Spleen (tissue), 11 donors: Measurements from ENCODE around the gene PBRM1. TPM values are rescaled to one million over a fixed set of nuclear protein-coding genes. Genes with fewer than 3 reads are reported as not detected.

Experiments
- DNase-seq: peaks from one replicate; pipeline ENCODE4 v3.0.0-alpha.2; 2020
- H3K27ac ChIP-seq, 8 donors: fragments of 200-600 bp; sonication (generic) in 7 of 8; 1 replicate in 4 of 8; 2 replicates in 4 of 8; pipeline versions ENCODE4 v1.5.0 to v1.8.0; 2016 to 2021; ENCODE audit warnings: inconsistent platforms in 4 of 8, mild to moderate bottlenecking in 4 of 8, moderate library complexity in 1 of 8
- H3K27me3 ChIP-seq, 7 donors: fragments of 200-600 bp; sonication (generic) in 6 of 7; replicated peaks in 1 of 7; 1 replicate in 4 of 7; 2 replicates in 3 of 7; pipeline versions ENCODE4 v1.5.0 to v1.8.0; 2016 to 2021; ENCODE audit warnings: inconsistent platforms in 3 of 7, mild to moderate bottlenecking in 1 of 7
- H3K36me3 ChIP-seq, 6 donors: fragments of 200-600 bp; sonication (generic) in 5 of 6; 1 replicate in 4 of 6; 2 replicates in 2 of 6; pipeline versions ENCODE4 v1.5.0 to v1.8.0; 2016 to 2021; ENCODE audit warnings: inconsistent platforms in 2 of 6
- H3K4me1 ChIP-seq, 6 donors: fragments of 200-600 bp; sonication (generic) in 5 of 6; 1 replicate in 3 of 6; 2 replicates in 3 of 6; pipeline versions ENCODE4 v1.5.0 to v1.8.0; 2016 to 2021; ENCODE audit warnings: inconsistent platforms in 3 of 6
- H3K4me3 ChIP-seq, 8 donors: fragments of 200-600 bp; sonication (generic) in 7 of 8; 1 replicate in 4 of 8; 2 replicates in 4 of 8; pipeline versions ENCODE4 v1.5.0 to v1.8.0; 2016 to 2021; ENCODE audit warnings: inconsistent platforms in 4 of 8, mild to moderate bottlenecking in 4 of 8, moderate library complexity in 2 of 8
- H3K9me3 ChIP-seq, 8 donors: fragments of 200-600 bp; sonication (generic) in 7 of 8; 1 replicate in 4 of 8; 2 replicates in 4 of 8; pipeline versions ENCODE4 v1.5.0 to v1.8.0; 2016 to 2021; ENCODE audit warnings: inconsistent platforms in 4 of 8
- CTCF ChIP-seq, 11 experiments: fragments of 200-600 bp in 7 of 11; fragments of 450-650 bp in 4 of 11; sonication (generic) in 4 of 11; IDR thresholded peaks in 8 of 11; conservative IDR thresholded peaks in 3 of 11; 1 replicate in 7 of 11; 2 replicates in 4 of 11; pipeline versions ENCODE4 v1.4.0 to v1.8.0; 2016 to 2021; ENCODE audit warnings: antibody characterized with exemption in 11 of 11, inconsistent platforms in 4 of 11, mild to moderate bottlenecking in 1 of 11
- POLR2A ChIP-seq, 3 donors: fragments of 450-650 bp; IDR thresholded peaks; one replicate each; pipeline ENCODE4 v1.5.1; 2017; ENCODE audit warnings: antibody characterized with exemption in 3 of 3, mild to moderate bottlenecking in 1 of 3
- POLR2AphosphoS5 ChIP-seq, 3 donors: sonication (generic); formaldehyde crosslinking; IDR thresholded peaks; one replicate each; pipeline ENCODE4 v1.5.1; 2017; ENCODE audit warnings: antibody characterized with exemption in 3 of 3
- WGBS, 5 donors: extraction: QIAGEN DNeasy Blood & Tissue Kit in 3 of 5; methylation state at CpG; one replicate each; pipeline versions ENCODE4 v1.1.5 to v1.1.7; 2013 to 2018; 5-methylcytosine and 5-hydroxymethylcytosine counted together
- intact Hi-C: fragments of 100-400 bp; cut with DNase I; formaldehyde crosslinking; loops from one replicate; pipeline ENCODE4 v1.15.0; 2023; ENCODE audit warnings: low total_unique reads
- polyA plus RNA-seq, 3 donors: library from polyadenylated mRNA; stranded (reverse); fragments of 200-250 nt; gene quantifications; one replicate each; pipeline ENCODE4 v1.2.1, GENCODE V29; 2013
- total RNA-seq, 7 donors: library from RNA; depleted of rRNA in 3 of 7; stranded (reverse); fragments of >200 nt in 3 of 7; fragmentation: NEBNext Ultra II Directional in 4 of 7; extraction: Animal tissue kit (Norgen Biotek cat#: 25700) in 4 of 7; gene quantifications; one replicate each; pipeline versions ENCODE4 v1.1.0 to v1.2.1, GENCODE V29; 2016 to 2021
- donor health status: healthy with polysubstance abuse.
- donor health status: DM: no; HTN: no; CAD: no; lungs with moderate emphysema.
- donor health status: DM: no; HTN: no; CAD: no.
- donor health status: Bipolar disorder and iron deficiency.
- donor health status: healthy.
- donor health status: DM: no; HTN: no; CAD: no.
- donor health status: DM: yes; HTN: yes; CAD: no.

The PBRM1 gene
- total and polyA plus RNA-seq, 10 donors: 5.7 to 125 (median 69.5) TPM

- Histone ChIP-seq H3K9me3 (no peaks in the 10 kb centered on the region), H3K27me3 (no peaks in the 10 kb centered on the region), H3K27ac (peak overlapping the region in 2 of 8 donors; percentile 34 to 61), H3K36me3 (peaks cover 0 to 92% (median 33%) of the 10 kb centered on the region in 6 donors), H3K4me1 (peaks cover 10 to 69% (median 33%) of the 10 kb centered on the region in 6 donors), H3K4me3 (no peak overlapping the region)
- no peak for TF ChIP-seq CTCF (IDR thresholded peaks at IDR 0.05 in 8 of 11, conservative IDR thresholded peaks at IDR 0.05 in 3 of 11)
- TF ChIP-seq POLR2AphosphoS5 (IDR thresholded peaks at IDR 0.05): peak in 2 of 3 donors; percentile 18 to 57
- intact Hi-C loops: no loop called here
- WGBS, 5 donors: 88 to 92% (median 90%) methylated on average over 19 to 26 of the region's 26 CpGs
- peak; percentile 72 for DNase-seq
These were observed 162.1 kb downstream of the PBRM1 start for GRCh38 chr3:52523386-52524257.

GRCh38 chr3:52522651-52523251, 163.0 kb downstream of the PBRM1 start:
- intact Hi-C loops: no loop called here
- Histone ChIP-seq H3K4me1 (peaks cover 10 to 75% (median 33%) of the 10 kb centered on the region in 6 donors), H3K27me3 (no peaks in the 10 kb centered on the region), H3K4me3 (no peak overlapping the region), H3K27ac (peak overlapping the region in 1 of 8 donors; percentile 34), H3K9me3 (no peaks in the 10 kb centered on the region), H3K36me3 (peaks cover 0 to 92% (median 33%) of the 10 kb centered on the region in 6 donors)
- WGBS, 5 donors: 79 to 95% (median 86%) methylated on average over 8 to 14 of the region's 14 CpGs
- TF ChIP-seq POLR2AphosphoS5 (IDR thresholded peaks at IDR 0.05): no peak
- TF ChIP-seq POLR2A (IDR thresholded peaks at IDR 0.05): no peak
- TF ChIP-seq CTCF (IDR thresholded peaks at IDR 0.05 in 8 of 11, conservative IDR thresholded peaks at IDR 0.05 in 3 of 11): no peak
- DNase-seq: peak; percentile 61

- H3K27ac ChIP-seq: no peak overlapping the region
- no peak overlapping the region for H3K4me3 ChIP-seq
- H3K36me3 ChIP-seq: peaks cover 0 to 94% (median 37%) of the 10 kb centered on the region in 6 donors
- peaks cover 10 to 70% (median 31%) of the 10 kb centered on the region in 6 donors for H3K4me1 ChIP-seq
- intact Hi-C loops: no loop called here
- no peaks in the 10 kb centered on the region for H3K9me3 ChIP-seq
- whole genome bisulfite sequencing, 5 donors: 89 to 95% (median 94%) methylated on average over 10 to 33 of the region's 33 CpGs
- H3K27me3 ChIP-seq: no peaks in the 10 kb centered on the region
- TF ChIP-seq POLR2A (IDR thresholded peaks at IDR 0.05): no peak
- TF ChIP-seq POLR2AphosphoS5 (IDR thresholded peaks at IDR 0.05): peak in 2 of 3 donors; percentile 5 to 10
- DNase-seq: peak; percentile 59
These were observed 163.6 kb downstream of the PBRM1 start for GRCh38 chr3:52521881-52522650.

- WGBS, 5 donors: 88 to 100% (median 91%) methylated on average over 6 to 8 of the region's 8 CpGs
- no peaks in the 10 kb centered on the region for H3K27me3 ChIP-seq
- no peaks in the 10 kb centered on the region for H3K9me3 ChIP-seq
- H3K27ac ChIP-seq: no peak overlapping the region
- no peak for DNase-seq
- TF ChIP-seq POLR2AphosphoS5 (IDR thresholded peaks at IDR 0.05): no peak
- TF ChIP-seq CTCF (IDR thresholded peaks at IDR 0.05 in 8 of 11, conservative IDR thresholded peaks at IDR 0.05 in 3 of 11): no peak
- no peak for TF ChIP-seq POLR2A (IDR thresholded peaks at IDR 0.05)
- intact Hi-C loops: no loop called here
- peaks cover 0 to 100% (median 40%) of the 10 kb centered on the region in 6 donors for H3K36me3 ChIP-seq
- H3K4me1 ChIP-seq: peaks cover 10 to 64% (median 28%) of the 10 kb centered on the region in 6 donors
- H3K4me3 ChIP-seq: no peak overlapping the region
These were observed 164.3 kb downstream of the PBRM1 start for GRCh38 chr3:52521488-52521824.
